Erythroblast (primary cell): Measurements from ENCODE around the gene SLC35C1.

ENCODE experiments used
- GATA1 ChIP-seq: IDR thresholded peaks from 2 replicates; pipeline ENCODE4 v1.6.1; 2011; ENCODE audit warnings: low read depth, mild to moderate bottlenecking, control low read depth, low read length, moderate library complexity
- POLR2A ChIP-seq: IDR thresholded peaks from 2 replicates; pipeline ENCODE4 v1.6.1; 2011; ENCODE audit warnings: mild to moderate bottlenecking, low read length

DNA sequence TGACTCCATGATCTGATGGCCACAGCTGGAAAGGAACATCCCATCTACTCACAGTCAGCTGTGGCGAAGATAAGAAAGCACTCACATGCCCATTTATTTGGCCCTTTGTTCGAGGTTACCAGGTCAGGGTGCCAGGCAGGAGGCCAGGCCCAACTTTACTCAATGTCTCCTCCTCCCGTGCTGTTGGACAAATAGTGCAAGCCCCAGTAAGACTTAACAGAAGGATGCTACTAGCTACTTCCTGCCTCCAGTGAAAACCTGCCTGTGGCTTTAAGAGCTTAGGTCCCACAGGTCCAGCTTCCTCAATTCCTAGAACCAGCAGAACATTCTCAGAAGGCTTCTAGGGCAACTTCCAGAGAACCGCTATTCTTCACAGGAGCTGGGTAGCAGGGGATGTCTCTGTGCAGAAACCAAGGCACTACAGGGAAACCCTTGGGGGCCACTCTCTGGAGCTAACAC lies 29.4 kb downstream of the SLC35C1 start:
- no peak for TF ChIP-seq GATA1
- no peak for TF ChIP-seq POLR2A
